Esophagus (tissue), 2 donors: Measurements from ENCODE around the gene TAS2R16. TPM values are rescaled to one million over a fixed set of nuclear protein-coding genes. Genes with fewer than 3 reads are reported as not detected.

Experiments
- H3K27ac ChIP-seq, 2 donors: one replicate each; pipeline ENCODE4 v1.5.1; 2013; ENCODE audit warnings: low read depth in 2 of 2, mild to moderate bottlenecking in 2 of 2, inconsistent platforms in 1 of 2, low read length in 1 of 2, moderate library complexity in 1 of 2
- H3K27me3 ChIP-seq, 2 donors: one replicate each; pipeline ENCODE4 v1.6.1; 2013; ENCODE audit warnings: low read length in 2 of 2, control low read depth in 1 of 2, mild to moderate bottlenecking in 1 of 2; ENCODE audit not compliant: insufficient read depth in 2 of 2, control insufficient read depth in 1 of 2
- H3K36me3 ChIP-seq, 2 donors: one replicate each; pipeline ENCODE4 v1.6.1; 2013; ENCODE audit warnings: low read length in 1 of 2; ENCODE audit not compliant: control insufficient read depth in 2 of 2, insufficient read depth in 2 of 2
- H3K4me1 ChIP-seq, 2 donors: one replicate each; pipeline ENCODE4 v1.6.1; 2013; ENCODE audit warnings: low read length in 1 of 2; ENCODE audit not compliant: control insufficient read depth in 2 of 2, insufficient read depth in 2 of 2
- H3K4me3 ChIP-seq, 2 donors: one replicate each; pipeline ENCODE4 v1.5.1; 2013; ENCODE audit warnings: low read length in 2 of 2, mild to moderate bottlenecking in 2 of 2, low read depth in 1 of 2, moderate library complexity in 1 of 2
- H3K9me3 ChIP-seq, 2 donors: one replicate each; pipeline ENCODE4 v1.6.1; 2013; ENCODE audit warnings: mild to moderate bottlenecking in 2 of 2, low read depth in 1 of 2, low read length in 1 of 2, moderate library complexity in 1 of 2; ENCODE audit not compliant: control insufficient read depth in 2 of 2, insufficient read depth in 1 of 2
- WGBS, 2 donors: extraction: QIAGEN DNeasy Blood & Tissue Kit; methylation state at CpG; one replicate each; pipeline ENCODE4 v1.1.7; 2013; 5-methylcytosine and 5-hydroxymethylcytosine counted together
- polyA plus RNA-seq, 2 donors: library from polyadenylated mRNA; stranded (reverse); fragments of 200-250 nt; gene quantifications; one replicate each; pipeline ENCODE4 v1.2.3, GENCODE V29; 2013
- donor health status: healthy with polysubstance abuse.
- donor health status: Bipolar disorder and iron deficiency.

The TAS2R16 gene
- polyA plus RNA-seq: not detected

- Histone ChIP-seq H3K36me3 (no peaks in the 10 kb centered on the region), H3K4me1 (no peaks in the 10 kb centered on the region), H3K9me3 (no peaks in the 10 kb centered on the region), H3K27ac (no peak within 1 kb of the TSS), H3K27me3 (no peaks in the 10 kb centered on the region), H3K4me3 (no peak within 1 kb of the TSS)
Measured at GRCh38 chr7:122995600-122995999, at the start of gene TAS2R16. Gene TAS2R16 (minus strand): TSS chr7:122995700. CDS start chr7:122995634, 66 bp downstream.

GRCh38 chr7:123043642-123044041 is 48.1 kb upstream of the TAS2R16 start:
- Histone ChIP-seq H3K4me1 (no peaks in the 10 kb centered on the region), H3K27ac (no peak overlapping the region), H3K36me3 (no peaks in the 10 kb centered on the region), H3K4me3 (no peak overlapping the region), H3K9me3 (no peaks in the 10 kb centered on the region), H3K27me3 (no peaks in the 10 kb centered on the region)

- Histone ChIP-seq H3K9me3 (no peaks in the 10 kb centered on the region), H3K4me1 (no peaks in the 10 kb centered on the region), H3K4me3 (no peak overlapping the region), H3K36me3 (no peaks in the 10 kb centered on the region), H3K27ac (no peak overlapping the region), H3K27me3 (no peaks in the 10 kb centered on the region)
- 46 to 54% methylated on average over 1 of the region's 1 CpG for WGBS, 2 donors
Measured at GRCh38 chr7:123041101-123041500, 45.6 kb upstream of the TAS2R16 start.

- H3K9me3 ChIP-seq: no peaks in the 10 kb centered on the region
- no peaks in the 10 kb centered on the region for H3K4me1 ChIP-seq
- no peak overlapping the region for H3K27ac ChIP-seq
- no peak overlapping the region for H3K4me3 ChIP-seq
- no peaks in the 10 kb centered on the region for H3K36me3 ChIP-seq
- no peaks in the 10 kb centered on the region for H3K27me3 ChIP-seq
- WGBS, 2 donors: 40 to 46% methylated on average over 3 of the region's 3 CpGs
Measured at GRCh38 chr7:123039269-123039668, 43.8 kb upstream of the TAS2R16 start.

GRCh38 chr7:123034106-123034505 is 38.6 kb upstream of the TAS2R16 start:
- no peaks in the 10 kb centered on the region for H3K36me3 ChIP-seq
- no peak overlapping the region for H3K27ac ChIP-seq
- no peak overlapping the region for H3K4me3 ChIP-seq
- no peaks in the 10 kb centered on the region for H3K27me3 ChIP-seq
- WGBS, 2 donors: 94 to 100% methylated on average over 1 of the region's 1 CpG
- H3K9me3 ChIP-seq: no peaks in the 10 kb centered on the region
- H3K4me1 ChIP-seq: no peaks in the 10 kb centered on the region

GRCh38 chr7:123030631-123031030 is 35.1 kb upstream of the TAS2R16 start:
- whole genome bisulfite sequencing, 2 donors: 82 to 94% methylated on average over 4 of the region's 4 CpGs
- H3K9me3 ChIP-seq: no peaks in the 10 kb centered on the region
- no peaks in the 10 kb centered on the region for H3K36me3 ChIP-seq
- no peaks in the 10 kb centered on the region for H3K4me1 ChIP-seq
- H3K4me3 ChIP-seq: no peak overlapping the region
- no peak overlapping the region for H3K27ac ChIP-seq
- no peaks in the 10 kb centered on the region for H3K27me3 ChIP-seq

- H3K4me1 ChIP-seq: no peaks in the 10 kb centered on the region
- 47 to 52% methylated on average over 3 of the region's 3 CpGs for WGBS, 2 donors
- H3K4me3 ChIP-seq: no peak overlapping the region
- no peaks in the 10 kb centered on the region for H3K27me3 ChIP-seq
- H3K9me3 ChIP-seq: no peaks in the 10 kb centered on the region
- no peaks in the 10 kb centered on the region for H3K36me3 ChIP-seq
- no peak overlapping the region for H3K27ac ChIP-seq
Measured at GRCh38 chr7:123028339-123028738, 32.8 kb upstream of the TAS2R16 start.

GRCh38 chr7:123026251-123026650 is 30.8 kb upstream of the TAS2R16 start:
- Histone ChIP-seq H3K27ac (no peak overlapping the region), H3K9me3 (no peaks in the 10 kb centered on the region), H3K36me3 (no peaks in the 10 kb centered on the region), H3K4me1 (no peaks in the 10 kb centered on the region), H3K27me3 (no peaks in the 10 kb centered on the region), H3K4me3 (no peak overlapping the region)
- WGBS, 2 donors: 75 to 79% methylated on average over 2 of the region's 2 CpGs

GRCh38 chr7:123024989-123025758 is 29.7 kb upstream of the TAS2R16 start:
- no peak overlapping the region for H3K4me3 ChIP-seq
- H3K27me3 ChIP-seq: no peaks in the 10 kb centered on the region
- H3K4me1 ChIP-seq: no peaks in the 10 kb centered on the region
- WGBS, 2 donors: 42 to 49% methylated on average over 3 of the region's 3 CpGs
- H3K36me3 ChIP-seq: no peaks in the 10 kb centered on the region
- no peaks in the 10 kb centered on the region for H3K9me3 ChIP-seq
- H3K27ac ChIP-seq: no peak overlapping the region

GRCh38 chr7:123023126-123023525 is 27.6 kb upstream of the TAS2R16 start:
- no peaks in the 10 kb centered on the region for H3K27me3 ChIP-seq
- no peaks in the 10 kb centered on the region for H3K4me1 ChIP-seq
- H3K9me3 ChIP-seq: no peaks in the 10 kb centered on the region
- no peaks in the 10 kb centered on the region for H3K36me3 ChIP-seq
- no peak overlapping the region for H3K4me3 ChIP-seq
- no peak overlapping the region for H3K27ac ChIP-seq
